ENCODE measurements around the gene ALDH1B1.

- TF ChIP-seq FOXP2 (optimal IDR thresholded peaks at IDR 0.05; ENCODE audit: borderline replicate concordance, extremely low read depth, extremely low read length, insufficient read depth) (no peak), REST (IDR thresholded peaks at IDR 0.05; ENCODE audit: insufficient read depth in 1 of 2, low read depth in 2 of 2, low read length in 2 of 2) (no peak), TAF1 (IDR thresholded peaks at IDR 0.05; ENCODE audit: borderline replicate concordance, insufficient read depth, low read length) (no peak), POLR2AphosphoS5 (IDR thresholded peaks at IDR 0.05; ENCODE audit: low read depth, low read length) (no peak)
Observed at GRCh38 chr9:38447703-38448102, 55.2 kb downstream of the ALDH1B1 start.

Measured in PFSK-1 (cell line).